H9 (cell line): ENCODE results near the gene PIEZO2. TPM values are rescaled to one million over a fixed set of nuclear protein-coding genes. Genes with fewer than 3 reads are reported as not detected.

Experiments
- DNase-seq: peaks from one replicate; pipeline ENCODE4 v3.0.0-alpha.2; 2017
- H2AFZ ChIP-seq: one replicate; pipeline ENCODE4 v1.6.1; 2013; ENCODE audit warnings: mild to moderate bottlenecking, low read length, control low read depth, moderate library complexity
- H2AK5ac ChIP-seq: 2 replicates; pipeline ENCODE4 v1.6.1; 2013; ENCODE audit warnings: low read length, control low read depth, mixed read lengths; ENCODE audit not compliant: insufficient read length
- H2BK120ac ChIP-seq: one replicate; pipeline ENCODE4 v1.6.1; 2013; ENCODE audit warnings: low read depth, mild to moderate bottlenecking, low read length, control low read depth, inconsistent platforms; ENCODE audit not compliant: poor library complexity, severe bottlenecking
- H2BK12ac ChIP-seq: 2 replicates; pipeline ENCODE4 v1.6.1; 2013; ENCODE audit warnings: low read length, control low read depth, mixed read lengths, low read depth; ENCODE audit not compliant: insufficient read length
- H2BK15ac ChIP-seq: 2 replicates; pipeline ENCODE4 v1.6.1; 2013; ENCODE audit warnings: low read depth, low read length, control low read depth
- H2BK20ac ChIP-seq: one replicate; pipeline ENCODE4 v1.6.1; 2013; ENCODE audit warnings: low read depth, mild to moderate bottlenecking, low read length, control low read depth, inconsistent platforms; ENCODE audit not compliant: poor library complexity, severe bottlenecking
- H2BK5ac ChIP-seq: 2 replicates; pipeline ENCODE4 v1.6.1; 2013; ENCODE audit warnings: low read length, control low read depth, mixed read lengths; ENCODE audit not compliant: insufficient read length
- H3K14ac ChIP-seq: 2 replicates; pipeline ENCODE4 v1.6.1; 2013; ENCODE audit warnings: low read length, control low read depth; ENCODE audit not compliant: insufficient read depth
- H3K18ac ChIP-seq: 2 replicates; pipeline ENCODE4 v1.6.1; 2013; ENCODE audit warnings: low read depth, mild to moderate bottlenecking, mixed read lengths, low read length, control low read depth; ENCODE audit not compliant: insufficient read length
- H3K23ac ChIP-seq: 2 replicates; pipeline ENCODE4 v1.6.1; 2013; ENCODE audit warnings: low read length, control low read depth, mixed read lengths, low read depth; ENCODE audit not compliant: insufficient read length
- H3K23me2 ChIP-seq: 2 replicates; pipeline ENCODE4 v1.6.1; 2013; ENCODE audit warnings: low read depth, mild to moderate bottlenecking, mixed read lengths, low read length, control low read depth; ENCODE audit not compliant: insufficient read length, poor library complexity, severe bottlenecking
- H3K27ac ChIP-seq: 2 replicates; pipeline ENCODE4 v1.5.1; 2013; ENCODE audit warnings: low read length, control low read depth, mixed read lengths, low read depth; ENCODE audit not compliant: insufficient read length
- H3K27me3 ChIP-seq: 2 replicates; pipeline ENCODE4 v1.6.1; 2013; ENCODE audit warnings: low read length, control low read depth, inconsistent platforms; ENCODE audit not compliant: insufficient read depth
- H3K4ac ChIP-seq: 2 replicates; pipeline ENCODE4 v1.6.1; 2013; ENCODE audit warnings: low read depth, mild to moderate bottlenecking, control low read depth, inconsistent platforms, low read length, moderate library complexity
- H3K4me1 ChIP-seq: 2 replicates; pipeline ENCODE4 v1.6.1; 2013; ENCODE audit warnings: low read length, control low read depth, inconsistent platforms; ENCODE audit not compliant: insufficient read depth
- H3K4me2 ChIP-seq: 2 replicates; pipeline ENCODE4 v1.6.1; 2013; ENCODE audit warnings: low read length, control low read depth, mixed read lengths; ENCODE audit not compliant: insufficient read length, insufficient read depth
- H3K56ac ChIP-seq: 2 replicates; pipeline ENCODE4 v1.6.1; 2013; ENCODE audit warnings: low read depth, mild to moderate bottlenecking, mixed read lengths, low read length, control low read depth; ENCODE audit not compliant: insufficient read length
- H3K79me1 ChIP-seq: 2 replicates; pipeline ENCODE4 v1.6.1; 2013; ENCODE audit warnings: low read depth, mild to moderate bottlenecking, moderate library complexity, low read length, control low read depth, inconsistent platforms; ENCODE audit not compliant: insufficient read depth, poor library complexity, severe bottlenecking
- H3K79me2 ChIP-seq: 2 replicates; pipeline ENCODE4 v1.6.1; 2013; ENCODE audit warnings: low read length, control low read depth, inconsistent platforms; ENCODE audit not compliant: insufficient read depth
- H3K9ac ChIP-seq: 2 replicates; pipeline ENCODE4 v1.6.1; 2013; ENCODE audit warnings: low read length, control low read depth, mixed read lengths; ENCODE audit not compliant: insufficient read length; ENCODE audit errors: extremely low read depth
- H3K9me3 ChIP-seq: one replicate; pipeline ENCODE4 v1.6.1; 2013; ENCODE audit warnings: low read depth, low read length, inconsistent platforms; ENCODE audit not compliant: control insufficient read depth
- H3T11ph ChIP-seq: one replicate; pipeline ENCODE4 v1.6.1; 2013; ENCODE audit warnings: mild to moderate bottlenecking, low read length, control low read depth, inconsistent platforms
- H4K20me1 ChIP-seq: one replicate; pipeline ENCODE4 v1.6.1; 2013; ENCODE audit not compliant: control insufficient read depth, insufficient read length, insufficient read depth
- H4K5ac ChIP-seq: 2 replicates; pipeline ENCODE4 v1.6.1; 2013; ENCODE audit warnings: low read depth, mild to moderate bottlenecking, mixed read lengths, low read length, control low read depth; ENCODE audit not compliant: insufficient read length
- H4K8ac ChIP-seq: replicated peaks from 2 replicates; pipeline ENCODE4 v1.6.1; 2013; ENCODE audit warnings: low read length, control low read depth, mixed read lengths, low read depth; ENCODE audit not compliant: insufficient read length
- H4K91ac ChIP-seq: 2 replicates; pipeline ENCODE4 v1.6.1; 2013; ENCODE audit warnings: low read depth, mild to moderate bottlenecking, moderate library complexity, mixed read lengths, low read length, control low read depth; ENCODE audit not compliant: insufficient read length
- H3K27ac Mint-ChIP-seq, 3 experiments: 2 replicates in 2 of 3; 3 replicates in 1 of 3; pipeline ENCODE4 v1.8.0; 2020 to 2021; ENCODE audit warnings: mixed read lengths in 3 of 3, mild to moderate bottlenecking in 1 of 3, moderate library complexity in 1 of 3
- H3K27me3 Mint-ChIP-seq: 2 replicates; pipeline ENCODE4 v1.8.0; 2021; ENCODE audit warnings: low read depth, mild to moderate bottlenecking, moderate library complexity, mixed read lengths
- H3K36me3 Mint-ChIP-seq, 3 experiments: 2 replicates in 2 of 3; 3 replicates in 1 of 3; pipeline ENCODE4 v1.8.0; 2020 to 2021; ENCODE audit warnings: low read depth in 3 of 3, mixed read lengths in 3 of 3; ENCODE audit not compliant: insufficient read depth in 1 of 3
- H3K4me1 Mint-ChIP-seq, 2 experiments: 2 replicates each; pipeline ENCODE4 v1.8.0; 2020; ENCODE audit warnings: mixed read lengths in 2 of 2
- H3K4me3 Mint-ChIP-seq, 2 experiments: 2 replicates in 1 of 2; 3 replicates in 1 of 2; pipeline ENCODE4 v1.8.0; 2020 to 2021; ENCODE audit warnings: mild to moderate bottlenecking in 2 of 2, mixed read lengths in 2 of 2, moderate library complexity in 1 of 2
- H3K9me3 Mint-ChIP-seq, 2 experiments: 2 replicates in 1 of 2; 3 replicates in 1 of 2; pipeline ENCODE4 v1.8.0; 2020; ENCODE audit warnings: mild to moderate bottlenecking in 2 of 2, mixed read lengths in 2 of 2, moderate library complexity in 1 of 2
- CTCF ChIP-seq: fragments of 200-600 bp; sonication (generic); conservative IDR thresholded peaks from 3 replicates; pipeline ENCODE4 v1.8.0; 2021; ENCODE audit warnings: antibody characterized with exemption, mild to moderate bottlenecking
- WGBS: extraction: QIAGEN DNeasy Blood & Tissue Kit; methylation state at CpG from one replicate; pipeline ENCODE4 v1.1.7; 2013; ENCODE audit warnings: missing lambda C conversion rate, low lambda C conversion rate, mixed read lengths; ENCODE audit not compliant: insufficient read length; ENCODE audit errors: extremely low coverage; 5-methylcytosine and 5-hydroxymethylcytosine counted together
- total RNA-seq: library from RNA; stranded (reverse); gene quantifications from 2 replicates; pipeline ENCODE4 v1.2.1, GENCODE V29; 2021

Gene PIEZO2
- total RNA-seq, 1 experiment from 2014 or later: 3.9 TPM

- no peaks in the 10 kb centered on the region for H3K79me1 ChIP-seq
- H2BK12ac ChIP-seq: no peak overlapping the region
- no peak overlapping the region for H2AK5ac ChIP-seq
- H3K4me1 ChIP-seq: no peaks in the 10 kb centered on the region; the same call in 1 of the 2 replicates
- H4K91ac ChIP-seq: no peak overlapping the region
- H2BK20ac ChIP-seq: no peak overlapping the region
- no peak overlapping the region for H3K18ac ChIP-seq
- H3K23ac ChIP-seq: no peak overlapping the region
- no peak overlapping the region for H2BK120ac ChIP-seq
- no peak overlapping the region for H3T11ph ChIP-seq
- Mint-ChIP-seq H3K27me3 (peaks cover 2% of the 10 kb centered on the region; the same call in 1 of the 2 replicates), H3K36me3 (no peaks in the 10 kb centered on the region), H3K27ac (no peak overlapping the region), H3K4me1 (peaks cover 10 to 23% of the 10 kb centered on the region in 2 experiments), H3K9me3 (no peaks in the 10 kb centered on the region; a peak in 2 of 5 replicates), H3K4me3 (no peak overlapping the region)
- H4K8ac ChIP-seq: no peak overlapping the region
- H3K9me3 ChIP-seq: no peaks in the 10 kb centered on the region
- H3K4ac ChIP-seq: no peak overlapping the region
- WGBS: no CpG with 5 or more reads among the region's 5 CpGs
- H2BK15ac ChIP-seq: no peak overlapping the region
- no peaks in the 10 kb centered on the region for H3K79me2 ChIP-seq
- H3K27me3 ChIP-seq: no peaks in the 10 kb centered on the region
- H3K27ac ChIP-seq: no peak overlapping the region
- no peak for DNase-seq
- no peak overlapping the region for H2BK5ac ChIP-seq
- H3K23me2 ChIP-seq: no peaks in the 10 kb centered on the region
- H2AFZ ChIP-seq: no peak overlapping the region
- no peaks in the 10 kb centered on the region for H4K20me1 ChIP-seq
- H3K56ac ChIP-seq: no peak overlapping the region
- H3K14ac ChIP-seq: no peak overlapping the region
- no peak for TF ChIP-seq CTCF
- H3K9ac ChIP-seq: no peak overlapping the region
- H3K4me2 ChIP-seq: no peak overlapping the region
- no peak overlapping the region for H4K5ac ChIP-seq
Observed at GRCh38 chr18:10659594-10659993, 489.8 kb downstream of the PIEZO2 start.
